BLaER1 treated with 17β-estradiol and CSF1 and Interleukin-3, amounts not matched to agents 10 nM and 100 nM (cell line): ENCODE measurements around the gene HSPA1A.
"Not testable (repeated sequence)": the region's sequence is repeated elsewhere in the genome, so short reads cannot be mapped to it uniquely, and the experiment has no call there.

Source experiments
- H3K27ac ChIP-seq, 11 experiments: shearing (Covaris generic); formaldehyde crosslinking; 2 replicates each; pipeline ENCODE4 v1.8.1; 2022
- H3K27me3 ChIP-seq, 11 experiments: shearing (Covaris generic); formaldehyde crosslinking; 2 replicates each; pipeline ENCODE4 v1.8.1; 2022
- H3K36me3 ChIP-seq, 11 experiments: shearing (Covaris generic); formaldehyde crosslinking; 2 replicates each; pipeline ENCODE4 v1.8.1; 2022
- H3K4me1 ChIP-seq, 10 experiments: shearing (Covaris generic); formaldehyde crosslinking; 2 replicates each; pipeline ENCODE4 v1.8.1; 2022
- H3K4me2 ChIP-seq, 11 experiments: shearing (Covaris generic); formaldehyde crosslinking; 2 replicates each; pipeline ENCODE4 v1.8.1; 2022
- H3K4me3 ChIP-seq, 10 experiments: shearing (Covaris generic); formaldehyde crosslinking; 2 replicates each; pipeline ENCODE4 v1.8.1; 2022
- H3K9ac ChIP-seq, 11 experiments: shearing (Covaris generic); formaldehyde crosslinking; 2 replicates each; pipeline ENCODE4 v1.8.1; 2022
- H3K9me3 ChIP-seq, 11 experiments: shearing (Covaris generic); formaldehyde crosslinking; replicated peaks in 1 of 11; 2 replicates each; pipeline ENCODE4 v1.8.1; 2022
- H4K20me1 ChIP-seq, 11 experiments: shearing (Covaris generic); formaldehyde crosslinking; 2 replicates each; pipeline ENCODE4 v1.8.1; 2022
- Cebpa-rat ChIP-seq, 11 experiments: shearing (Covaris generic); IDR thresholded peaks; 2 replicates each; pipeline ENCODE4 v1.8.1; 2022

HSPA1A gene

DNA sequence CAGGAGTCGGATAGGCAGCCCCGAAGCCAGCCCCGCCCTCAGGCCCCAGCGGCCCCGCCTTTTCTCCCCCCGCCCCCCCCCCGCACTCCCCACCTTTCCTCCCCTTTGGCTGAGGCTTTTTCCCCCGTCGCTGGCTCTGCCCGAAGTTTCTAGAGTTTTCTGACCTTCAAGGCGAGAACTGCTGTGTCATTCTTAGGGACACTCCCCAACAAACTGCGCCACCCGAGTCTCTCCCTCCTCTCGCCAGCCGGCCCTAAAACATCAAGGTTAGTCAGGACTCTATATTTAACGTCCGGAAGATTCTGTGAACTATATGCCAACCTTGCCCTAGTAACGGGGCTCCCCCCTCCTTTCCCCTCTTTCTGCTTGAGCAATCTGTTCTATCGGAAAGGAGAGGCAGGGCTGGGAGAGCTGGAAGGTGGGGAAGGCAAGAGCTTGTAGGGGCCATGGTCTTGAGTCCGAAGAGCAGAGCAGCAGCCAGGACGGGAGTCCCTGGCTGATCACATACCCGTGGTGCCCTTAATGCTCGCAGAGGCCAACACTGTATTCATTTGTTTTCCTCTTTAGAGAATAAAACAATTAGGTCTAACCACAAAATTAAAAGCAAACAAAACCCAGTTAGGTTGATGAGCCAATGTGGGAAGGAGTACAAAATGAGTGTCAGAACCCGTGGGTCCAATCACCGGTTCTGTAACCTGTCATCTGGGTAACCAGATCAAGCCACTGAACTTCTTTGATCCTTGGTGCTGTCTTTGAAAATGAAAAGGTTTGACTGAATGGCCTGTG, 6.9 kb downstream of the HSPA1A start:
- Histone ChIP-seq H3K27ac (peak overlapping the region; percentile 77 to 94 (median 85)), H3K4me3 (peak overlapping the region; percentile 55 to 75 (median 66)), H4K20me1 (peaks cover 0 to 6% (median 0%) of the 10 kb centered on the region in 11 experiments; a peak in 1 of 22 replicates), H3K9ac (peak overlapping the region; percentile 74 to 92 (median 83)), H3K36me3 (no peaks in the 10 kb centered on the region), H3K9me3 (no peaks in the 10 kb centered on the region), H3K27me3 (no peaks in the 10 kb centered on the region; a peak in 1 of 22 replicates), H3K4me2 (peak overlapping the region; percentile 73 to 99 (median 96)), H3K4me1 (peaks cover 61 to 89% (median 81%) of the 10 kb centered on the region in 10 experiments)
- TF ChIP-seq Cebpa-rat (IDR thresholded peaks at IDR 0.05): no peak

DNA sequence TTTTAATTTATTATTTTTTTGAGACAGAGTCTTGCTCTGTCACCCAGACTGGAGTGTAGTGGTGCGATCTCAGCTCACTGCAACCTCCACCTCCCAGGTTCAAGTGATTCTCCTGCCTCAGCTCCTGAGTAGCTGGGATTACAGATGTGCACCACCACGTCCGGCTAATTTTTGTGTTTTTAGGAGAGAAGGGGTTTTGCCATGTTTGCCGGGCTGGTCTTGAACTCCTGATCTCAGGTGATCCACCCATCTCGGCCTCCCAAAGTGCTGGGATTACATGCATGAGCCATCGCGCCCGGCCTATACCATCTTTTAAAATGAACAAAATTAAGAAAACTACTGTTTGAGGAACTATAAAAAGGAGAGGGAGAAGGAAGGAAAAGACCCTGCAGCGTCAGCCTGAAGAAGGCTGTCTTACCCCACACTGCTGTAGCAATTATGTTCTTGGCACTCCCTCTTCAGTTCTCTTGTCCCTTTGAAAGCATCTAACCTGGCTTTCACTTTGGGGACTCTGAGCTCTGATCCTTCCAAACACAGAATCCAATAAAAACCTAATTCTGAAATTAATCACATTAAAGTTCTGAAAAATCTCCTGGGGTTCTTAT, 8.4 kb downstream of the HSPA1A start:
- H3K36me3 ChIP-seq, H3K9me3 ChIP-seq, H3K27me3 ChIP-seq, H4K20me1 ChIP-seq: not testable (repeated sequence)
- peak overlapping the region; percentile 5 to 98 (median 85); a peak in 19 of 22 replicates for H3K4me2 ChIP-seq
- H3K27ac ChIP-seq: peak overlapping the region in 4 of 11 experiments; percentile 20 to 91 (median 62); a peak in 6 of 22 replicates
- peak overlapping the region in 9 of 11 experiments; percentile 1 to 92 (median 32); a peak in 10 of 22 replicates for H3K9ac ChIP-seq
- peaks cover 47 to 75% (median 70%) of the 10 kb centered on the region in 10 experiments for H3K4me1 ChIP-seq
- H3K4me3 ChIP-seq: 0 out of 20 replicates have a peak overlapping the region, but pooled peaks of 1 of the 10 experiments have one; percentile 56

DNA sequence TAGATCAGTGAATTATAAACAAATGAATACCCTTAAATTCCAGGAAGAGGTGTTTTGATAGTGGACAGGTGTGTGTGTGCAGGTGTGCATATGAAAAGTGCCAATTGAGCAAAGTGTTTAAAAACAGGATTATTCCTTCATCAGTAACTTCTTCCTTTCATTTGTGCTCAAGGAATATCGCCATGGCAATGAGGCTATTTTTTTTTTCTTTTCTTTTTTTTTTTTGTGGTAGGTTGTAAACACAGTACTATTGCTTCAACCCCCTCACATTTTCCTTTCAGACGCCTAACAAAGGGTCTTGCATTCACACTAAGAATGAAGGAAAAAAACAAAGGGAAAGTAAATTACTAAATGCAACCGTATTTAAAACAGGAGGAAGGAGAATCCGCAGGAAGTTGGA, 10.2 kb downstream of the HSPA1A start:
- no peaks in the 10 kb centered on the region for H3K27me3 ChIP-seq
- H3K4me2 ChIP-seq: peak overlapping the region; percentile 86 to 98 (median 92); a peak in 17 of 22 replicates
- H3K27ac ChIP-seq: peak overlapping the region in 10 of 11 experiments; percentile 77 to 92 (median 86); a peak in 16 of 22 replicates
- no peaks in the 10 kb centered on the region for H3K9me3 ChIP-seq
- TF ChIP-seq Cebpa-rat (IDR thresholded peaks at IDR 0.05): no peak
- H3K4me1 ChIP-seq: peaks cover 44 to 56% (median 52%) of the 10 kb centered on the region in 10 experiments
- H3K9ac ChIP-seq: peak overlapping the region in 3 of 11 experiments; percentile 81 to 85 (median 84); a peak in 3 of 22 replicates
- H3K36me3 ChIP-seq: no peaks in the 10 kb centered on the region
- H4K20me1 ChIP-seq: peaks cover 0 to 14% (median 5%) of the 10 kb centered on the region in 11 experiments; a peak in 12 of 22 replicates
- no peak overlapping the region for H3K4me3 ChIP-seq

DNA sequence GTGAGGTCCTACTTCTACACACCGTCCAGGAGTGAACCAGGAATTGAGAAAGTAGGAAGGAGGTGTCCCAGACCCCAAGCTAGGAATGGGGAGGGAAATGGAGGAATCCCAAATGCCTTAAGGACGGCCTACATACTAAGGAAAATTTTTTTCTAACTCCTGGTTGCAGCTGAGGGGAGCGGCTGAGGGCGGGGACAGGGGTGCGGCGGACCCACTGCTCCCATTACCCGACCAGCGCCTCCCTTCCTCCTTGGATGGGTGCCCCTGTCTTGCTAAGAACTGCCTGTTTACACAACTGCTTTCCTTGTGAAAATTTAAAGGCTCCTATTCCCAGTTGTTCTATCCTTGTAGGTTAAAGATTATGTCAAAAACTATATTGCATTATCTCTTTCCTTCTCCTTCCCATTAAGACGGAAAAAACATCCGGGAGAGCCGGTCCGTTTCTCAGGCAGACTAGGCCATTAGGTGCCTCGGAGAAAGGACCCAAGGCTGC, 11.5 kb downstream of the HSPA1A start:
- Histone ChIP-seq H4K20me1 (peaks cover 0 to 24% (median 5%) of the 10 kb centered on the region in 11 experiments; a peak in 12 of 22 replicates), H3K4me2 (peak overlapping the region; percentile 86 to 98 (median 92)), H3K27ac (peak overlapping the region; percentile 77 to 92 (median 85)), H3K9me3 (no peaks in the 10 kb centered on the region), H3K4me3 (peak overlapping the region; percentile 61 to 79 (median 72)), H3K9ac (peak overlapping the region; percentile 76 to 86 (median 83)), H3K27me3 (no peaks in the 10 kb centered on the region), H3K36me3 (peaks cover 0 to 9% (median 0%) of the 10 kb centered on the region in 11 experiments; a peak in 4 of 22 replicates), H3K4me1 (peaks cover 46 to 57% (median 53%) of the 10 kb centered on the region in 10 experiments)
- no peak for TF ChIP-seq Cebpa-rat (IDR thresholded peaks at IDR 0.05)

DNA sequence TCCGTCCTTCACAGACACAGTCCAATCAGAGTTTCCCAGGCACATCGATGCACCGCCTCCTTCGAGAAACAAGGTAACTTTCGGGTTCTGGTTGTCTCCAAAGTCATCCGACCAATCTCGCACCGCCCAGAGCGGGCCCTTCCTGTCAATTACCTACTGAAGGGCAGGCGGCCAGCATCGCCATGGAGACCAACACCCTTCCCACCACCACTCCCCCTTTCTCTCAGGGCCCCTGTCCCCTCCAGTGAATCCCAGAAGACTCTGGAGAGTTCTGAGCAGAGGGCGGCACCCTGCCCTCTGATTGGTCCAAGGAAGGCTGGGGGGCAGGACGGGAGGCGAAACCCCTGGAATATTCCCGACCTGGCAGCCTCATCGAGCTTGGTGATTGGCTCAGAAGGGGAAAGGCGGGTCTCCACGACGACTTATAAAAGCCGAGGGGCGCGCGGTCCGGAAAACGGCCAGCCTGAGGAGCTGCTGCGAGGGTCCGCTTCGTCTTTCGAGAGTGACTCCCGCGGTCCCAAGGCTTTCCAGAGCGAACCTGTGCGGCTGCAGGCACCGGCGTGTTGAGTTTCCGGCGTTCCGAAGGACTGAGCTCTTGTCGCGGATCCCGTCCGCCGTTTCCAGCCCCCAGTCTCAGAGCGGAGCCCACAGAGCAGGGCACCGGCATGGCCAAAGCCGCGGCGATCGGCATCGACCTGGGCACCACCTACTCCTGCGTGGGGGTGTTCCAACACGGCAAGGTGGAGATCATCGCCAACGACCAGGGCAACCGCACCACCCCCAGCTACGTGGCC, 12.1 kb downstream of the HSPA1A start, which contains the start of gene HSPA1B:
TSS of gene HSPA1B (plus strand) at position 453 of the 794 bp plus-strand sequence. CDS start at position 666, 213 bp downstream.
- peak within 1 kb of the TSS; percentile 86 to 98 (median 92) for H3K4me2 ChIP-seq
- no peaks in the 10 kb centered on the region for H3K27me3 ChIP-seq
- TF ChIP-seq Cebpa-rat (IDR thresholded peaks at IDR 0.05): no peak
- peak within 1 kb of the TSS; percentile 77 to 92 (median 85) for H3K27ac ChIP-seq
- H3K4me1 ChIP-seq: peaks cover 44 to 60% (median 57%) of the 10 kb centered on the region in 10 experiments
- peaks cover 0 to 26% (median 5%) of the 10 kb centered on the region in 11 experiments; a peak in 12 of 22 replicates for H4K20me1 ChIP-seq
- H3K9ac ChIP-seq: peak within 1 kb of the TSS; percentile 76 to 86 (median 83)
- peaks cover 0 to 9% (median 0%) of the 10 kb centered on the region in 11 experiments; a peak in 4 of 22 replicates for H3K36me3 ChIP-seq
- peak within 1 kb of the TSS; percentile 61 to 79 (median 72) for H3K4me3 ChIP-seq
- no peaks in the 10 kb centered on the region for H3K9me3 ChIP-seq

DNA sequence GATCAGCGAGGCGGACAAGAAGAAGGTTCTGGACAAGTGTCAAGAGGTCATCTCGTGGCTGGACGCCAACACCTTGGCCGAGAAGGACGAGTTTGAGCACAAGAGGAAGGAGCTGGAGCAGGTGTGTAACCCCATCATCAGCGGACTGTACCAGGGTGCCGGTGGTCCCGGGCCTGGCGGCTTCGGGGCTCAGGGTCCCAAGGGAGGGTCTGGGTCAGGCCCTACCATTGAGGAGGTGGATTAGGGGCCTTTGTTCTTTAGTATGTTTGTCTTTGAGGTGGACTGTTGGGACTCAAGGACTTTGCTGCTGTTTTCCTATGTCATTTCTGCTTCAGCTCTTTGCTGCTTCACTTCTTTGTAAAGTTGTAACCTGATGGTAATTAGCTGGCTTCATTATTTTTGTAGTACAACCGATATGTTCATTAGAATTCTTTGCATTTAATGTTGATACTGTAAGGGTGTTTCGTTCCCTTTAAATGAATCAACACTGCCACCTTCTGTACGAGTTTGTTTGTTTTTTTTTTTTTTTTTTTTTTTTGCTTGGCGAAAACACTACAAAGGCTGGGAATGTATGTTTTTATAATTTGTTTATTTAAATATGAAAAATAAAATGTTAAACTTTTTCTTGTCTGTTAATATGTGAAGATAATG, 14.4 kb downstream of the HSPA1A start:
- H3K9ac ChIP-seq: peak overlapping the region; percentile 69 to 98 (median 79)
- no peak for TF ChIP-seq Cebpa-rat (IDR thresholded peaks at IDR 0.05)
- H3K4me2 ChIP-seq: peak overlapping the region; percentile 92 to 99 (median 96)
- H4K20me1 ChIP-seq: peaks cover 0 to 26% (median 5%) of the 10 kb centered on the region in 11 experiments; a peak in 12 of 22 replicates
- H3K36me3 ChIP-seq: peaks cover 0 to 9% (median 0%) of the 10 kb centered on the region in 11 experiments; a peak in 4 of 22 replicates
- peak overlapping the region; percentile 68 to 80 (median 76) for H3K4me3 ChIP-seq
- peaks cover 44 to 55% (median 53%) of the 10 kb centered on the region in 10 experiments for H3K4me1 ChIP-seq
- no peaks in the 10 kb centered on the region for H3K9me3 ChIP-seq
- H3K27ac ChIP-seq: peak overlapping the region; percentile 31 to 96 (median 68); a peak in 20 of 22 replicates
- no peaks in the 10 kb centered on the region for H3K27me3 ChIP-seq

DNA sequence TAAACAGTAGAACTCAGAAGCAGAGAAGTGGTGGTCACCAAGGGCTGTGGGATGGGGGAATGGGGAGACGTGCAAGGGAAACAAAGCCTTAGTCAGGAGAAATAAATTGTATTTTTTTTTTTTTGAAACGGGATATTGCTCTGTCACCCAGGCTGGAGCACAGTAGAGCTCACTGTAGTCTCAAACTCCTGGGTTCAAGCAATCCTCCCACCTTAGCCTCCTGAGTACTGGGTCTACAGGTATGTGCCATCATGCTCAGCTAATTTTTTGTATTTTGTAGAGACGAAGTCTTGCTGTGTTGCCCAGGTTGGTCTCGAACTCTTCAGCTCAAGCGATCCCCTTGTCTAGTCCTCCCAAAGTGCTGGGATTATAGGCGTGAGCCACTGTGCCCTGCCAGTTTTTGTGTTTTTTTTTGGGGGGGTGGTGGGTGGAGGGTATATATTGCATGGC, 15.6 kb downstream of the HSPA1A start:
- peak in 1 of 11 experiments; percentile 4; a peak in 1 of 22 replicates for TF ChIP-seq Cebpa-rat (IDR thresholded peaks at IDR 0.05)
- Histone ChIP-seq H3K9me3 (no peaks in the 10 kb centered on the region), H3K27ac (peak overlapping the region; percentile 31 to 96 (median 68); a peak in 21 of 22 replicates), H3K36me3 (peaks cover 0 to 14% (median 2%) of the 10 kb centered on the region in 11 experiments; a peak in 17 of 22 replicates), H3K9ac (peak overlapping the region; percentile 69 to 98 (median 79)), H3K4me3 (peak overlapping the region; percentile 68 to 80 (median 76)), H4K20me1 (peaks cover 4 to 32% (median 10%) of the 10 kb centered on the region in 11 experiments; a peak in 20 of 22 replicates), H3K4me2 (peak overlapping the region; percentile 92 to 99 (median 96)), H3K4me1 (peaks cover 40 to 47% (median 43%) of the 10 kb centered on the region in 10 experiments), H3K27me3 (no peaks in the 10 kb centered on the region)
